Fibroblast of the conjunctiva (primary cell): ENCODE data around the gene GANC.

ENCODE experiments used
- DNase-seq: peaks from one replicate; pipeline ENCODE4 v3.0.0-alpha.2; 2010; ENCODE audit warnings: low read depth

The GANC gene

GRCh38 chr15:42344763-42345162, 71.8 kb downstream of the GANC start:
- DNase-seq = peak; percentile 26

- no peak for DNase-seq
Observed at GRCh38 chr15:42345504-42345903, 72.5 kb downstream of the GANC start.

GRCh38 chr15:42348083-42348482, 75.1 kb downstream of the GANC start:
- DNase-seq = no peak

- DNase-seq = no peak
Observed at GRCh38 chr15:42349186-42349585, 76.2 kb downstream of the GANC start.

- no peak for DNase-seq
Observed at GRCh38 chr15:42352401-42352800, 79.4 kb downstream of the GANC start.

GRCh38 chr15:42353061-42353460, 80.1 kb downstream of the GANC start:
- DNase-seq = no peak

GRCh38 chr15:42354824-42355223, 81.8 kb downstream of the GANC start:
- no peak for DNase-seq

- no peak for DNase-seq
Observed at GRCh38 chr15:42355291-42355690, 82.3 kb downstream of the GANC start.

GRCh38 chr15:42356851-42357250, 83.8 kb downstream of the GANC start:
- no peak for DNase-seq

- no peak for DNase-seq
Observed at GRCh38 chr15:42358141-42358540, 85.1 kb downstream of the GANC start.

- DNase-seq = no peak
Observed at GRCh38 chr15:42359249-42359648, 86.2 kb downstream of the GANC start, which contains the start of gene CAPN3. TSS of gene CAPN3 (plus strand) at chr15:42359501. CDS start at chr15:42359806, 305 bp downstream.

- DNase-seq = no peak
Observed at GRCh38 chr15:42359985-42360384, 87.0 kb downstream of the GANC start.

GRCh38 chr15:42360535-42361112, 87.6 kb downstream of the GANC start:
- DNase-seq = no peak

GRCh38 chr15:42363487-42363886, 90.5 kb downstream of the GANC start:
- no peak for DNase-seq

GRCh38 chr15:42363942-42364341, 90.9 kb downstream of the GANC start:
- DNase-seq = no peak

- DNase-seq = no peak
Observed at GRCh38 chr15:42364529-42364928, 91.5 kb downstream of the GANC start.

GRCh38 chr15:42365921-42366550, 93.0 kb downstream of the GANC start:
- no peak for DNase-seq

GRCh38 chr15:42367041-42367440, 94.0 kb downstream of the GANC start:
- DNase-seq = no peak

GRCh38 chr15:42368096-42368495, 95.1 kb downstream of the GANC start:
- no peak for DNase-seq

- no peak for DNase-seq
Observed at GRCh38 chr15:42371096-42371495, 98.1 kb downstream of the GANC start.

- DNase-seq = no peak
Observed at GRCh38 chr15:42373274-42373673, 100.3 kb downstream of the GANC start.

- no peak for DNase-seq
Observed at GRCh38 chr15:42373936-42374335, 100.9 kb downstream of the GANC start.

GRCh38 chr15:42374810-42375209, 101.8 kb downstream of the GANC start:
- DNase-seq = no peak

- DNase-seq = no peak
Observed at GRCh38 chr15:42375252-42375651, 102.3 kb downstream of the GANC start.
